ENCODE data around the gene VEGFB.
A peak's percentile ranks its signal among the peaks of the same experiment; 100 is the strongest.

The VEGFB gene

DNA sequence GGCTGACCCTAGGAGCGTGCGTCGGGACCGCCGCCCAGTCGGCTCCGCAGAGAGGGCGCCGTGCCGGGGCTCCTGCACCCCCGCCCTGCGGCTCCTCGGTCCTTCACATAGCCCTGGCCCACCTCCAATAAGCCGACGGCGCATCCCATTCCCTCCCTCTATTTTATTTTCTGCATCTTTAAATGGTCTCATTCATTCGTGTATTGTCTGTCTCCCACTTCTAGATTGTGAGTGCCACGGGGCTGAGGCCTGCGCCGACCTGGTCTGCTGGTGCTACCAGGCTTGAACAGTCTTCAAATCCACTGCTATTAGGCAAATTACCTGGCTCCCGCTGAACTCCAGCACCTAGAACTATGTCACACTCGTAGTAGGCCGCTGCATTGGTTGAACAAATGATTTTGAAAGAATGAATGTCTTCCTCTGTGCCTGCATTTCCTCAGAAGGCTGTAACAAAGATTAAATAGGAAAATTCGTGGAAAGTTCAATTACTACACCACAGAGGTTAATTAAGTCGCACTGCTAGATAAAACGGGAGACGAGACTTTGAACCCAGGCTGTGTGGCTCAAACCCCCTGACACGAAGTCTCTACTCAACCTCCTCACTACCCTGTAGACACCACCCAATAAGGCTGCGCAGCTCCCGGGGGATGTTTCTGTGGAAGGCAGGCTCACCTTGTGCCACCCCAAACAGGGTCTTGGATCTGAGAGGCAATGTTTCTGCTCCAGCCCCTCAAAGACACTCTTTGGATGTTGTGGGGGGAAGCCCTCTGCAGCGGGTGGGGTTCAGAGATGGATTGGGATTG is 13.5 kb downstream of the VEGFB start:
- DNase-seq = no peak

DNA sequence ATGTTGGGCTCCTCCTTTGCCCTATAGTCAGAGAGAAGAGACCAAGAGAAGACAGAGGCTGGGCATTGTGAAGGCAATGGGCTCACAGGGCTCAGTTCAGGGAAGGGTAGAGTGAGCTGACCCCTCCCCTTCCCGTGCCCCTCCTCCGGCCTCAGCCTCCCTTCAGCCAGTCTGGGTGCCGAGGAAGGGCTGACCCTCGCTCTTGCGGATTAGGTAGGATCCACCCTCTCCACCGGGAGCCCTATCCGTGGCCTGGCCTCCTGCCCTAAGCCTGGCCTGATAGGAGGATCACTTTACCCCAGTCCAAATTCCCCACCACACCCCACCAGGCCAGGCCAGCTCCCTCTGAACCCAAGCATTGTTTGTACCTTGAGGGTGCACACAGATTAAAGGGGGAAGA is 14.2 kb downstream of the VEGFB start:
- no peak for DNase-seq

DNA sequence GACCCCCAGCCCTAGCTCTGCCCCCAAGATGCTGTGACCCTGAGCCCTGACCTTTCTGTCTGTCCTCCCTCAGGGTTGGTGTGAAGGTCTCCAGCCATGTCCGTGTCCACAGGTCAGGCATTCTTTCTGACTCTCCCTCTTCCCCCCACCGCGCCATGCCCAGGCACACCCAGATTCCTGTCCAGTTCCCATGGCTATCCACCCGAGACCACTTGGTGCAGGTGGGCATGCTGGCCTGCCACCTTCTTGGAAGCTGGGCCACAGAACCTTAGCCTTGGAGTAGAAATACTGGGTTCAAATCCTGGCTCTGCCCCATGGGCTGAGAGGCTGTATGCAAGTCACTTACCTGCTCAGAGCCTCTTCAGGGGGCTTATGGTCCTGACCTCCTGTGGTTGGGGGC is 14.7 kb downstream of the VEGFB start:
- no peak for DNase-seq

DNA sequence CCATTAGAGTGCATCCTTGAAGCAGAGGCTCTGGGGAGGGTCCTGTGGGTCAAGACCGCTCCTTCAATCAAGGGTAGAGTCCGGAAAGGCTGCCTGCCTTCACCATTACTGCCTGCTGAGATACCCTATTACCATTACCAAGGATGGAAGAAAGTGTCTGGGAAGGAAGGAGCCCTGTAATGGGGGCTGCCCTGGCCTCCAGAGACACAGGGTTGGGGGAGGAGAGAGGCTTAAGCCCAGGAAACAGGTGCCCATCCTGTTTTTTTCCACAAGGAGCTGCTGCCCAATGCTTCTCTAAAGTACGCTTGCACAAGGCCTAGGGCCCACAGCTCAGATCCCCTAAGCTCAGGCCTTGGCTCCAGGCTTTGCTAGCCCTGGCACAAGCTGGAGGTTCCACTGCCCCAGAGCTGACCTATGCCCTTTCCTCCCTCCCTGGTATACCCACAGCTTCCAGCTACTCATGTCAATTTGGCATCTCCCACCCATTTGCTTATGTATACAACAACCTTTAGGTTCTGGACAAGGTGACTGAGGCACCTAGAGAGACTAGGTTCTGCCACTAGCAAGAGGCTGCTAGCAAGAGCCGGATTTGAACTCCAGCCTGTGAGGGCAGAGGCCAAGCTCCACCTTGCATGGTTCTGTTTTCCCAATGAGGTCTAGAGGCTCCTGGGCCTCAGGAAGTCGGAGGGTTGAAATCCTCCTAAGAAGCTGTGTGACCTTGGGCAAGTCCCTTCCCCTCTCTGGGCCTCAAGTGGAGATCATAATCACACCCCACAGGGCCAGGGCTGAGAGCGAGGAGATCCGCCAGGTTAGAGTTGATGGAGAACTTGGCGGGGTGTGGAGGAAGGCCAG is 15.4 kb downstream of the VEGFB start:
- no peak for DNase-seq

GRCh38 chr11:64250415-64251015 is 16.1 kb downstream of the VEGFB start:
- DNase-seq = no peak

GRCh38 chr11:64251016-64251752 is 16.8 kb downstream of the VEGFB start, which contains the start of gene PLCB3:
Gene PLCB3 (plus strand): TSS chr11:64251530. CDS start chr11:64251650, 120 bp downstream.
- peak; percentile 65 for DNase-seq

GRCh38 chr11:64251753-64252002 is 17.3 kb downstream of the VEGFB start:
- no peak for DNase-seq

DNA sequence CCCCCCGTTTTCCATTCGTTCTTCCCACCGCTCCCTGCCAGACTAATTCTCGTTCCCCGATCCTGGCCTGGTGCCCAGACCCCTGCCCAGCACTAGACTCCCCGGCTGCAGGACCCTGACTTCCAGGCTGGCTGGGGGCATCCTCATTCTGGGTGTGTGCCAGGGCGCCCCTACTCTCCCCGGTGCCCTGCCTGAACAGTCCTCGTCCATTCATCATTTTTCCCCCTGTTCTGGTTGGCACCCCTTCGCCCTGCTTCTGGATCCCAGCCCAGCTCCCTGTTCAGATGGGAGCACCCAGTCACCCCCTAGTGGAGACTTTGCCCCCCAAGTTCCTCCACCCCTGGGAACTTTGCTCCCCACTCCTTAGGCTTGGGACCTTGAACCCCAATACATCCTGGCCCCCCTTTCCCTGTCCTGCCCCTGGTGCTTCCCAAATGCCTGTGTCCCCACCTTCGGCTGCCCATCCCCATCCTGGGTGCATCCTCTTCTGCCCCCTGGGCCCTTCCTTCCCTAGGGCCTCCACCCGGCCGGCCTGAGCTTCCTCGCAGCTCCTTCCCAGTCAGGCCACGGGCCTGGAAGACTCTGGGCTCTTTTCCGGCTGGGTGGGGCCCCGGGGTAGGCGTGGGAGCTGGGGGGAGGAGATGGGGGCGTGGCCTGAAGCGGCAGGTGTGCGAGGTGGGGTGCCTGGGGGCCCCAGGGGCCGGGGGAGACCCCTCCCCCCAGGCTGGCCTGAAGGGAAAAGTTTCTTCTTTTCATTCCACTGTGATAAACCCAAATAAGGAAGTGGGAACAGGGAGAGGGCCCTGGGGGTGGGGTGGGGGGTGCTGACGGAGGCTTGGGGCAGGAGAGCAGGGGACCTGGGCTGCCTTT is 17.9 kb downstream of the VEGFB start:
- peak; percentile 20 for DNase-seq

- DNase-seq = no peak
Measured at GRCh38 chr11:64253043-64253442, 18.7 kb downstream of the VEGFB start.

DNA sequence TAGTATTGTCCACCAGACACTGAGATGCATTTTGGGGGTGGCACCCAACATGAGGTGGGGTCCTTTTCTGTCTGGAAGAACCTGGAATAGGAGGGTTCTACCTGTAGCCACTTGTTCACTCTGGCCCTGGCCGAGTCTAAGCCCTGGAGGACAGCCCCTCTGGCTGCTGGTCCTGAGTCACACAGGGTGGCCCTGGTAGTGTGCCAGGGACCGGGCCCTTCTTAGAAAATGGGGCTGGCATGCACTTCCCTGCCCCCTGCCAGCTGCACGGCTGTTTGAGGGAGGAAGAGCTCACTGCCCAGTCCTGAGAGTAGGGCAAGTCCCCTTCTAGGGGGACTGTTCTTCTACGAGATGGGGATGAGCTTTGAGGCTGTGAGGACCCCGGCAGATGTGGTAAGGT is 19.1 kb downstream of the VEGFB start:
- no peak for DNase-seq

DNA sequence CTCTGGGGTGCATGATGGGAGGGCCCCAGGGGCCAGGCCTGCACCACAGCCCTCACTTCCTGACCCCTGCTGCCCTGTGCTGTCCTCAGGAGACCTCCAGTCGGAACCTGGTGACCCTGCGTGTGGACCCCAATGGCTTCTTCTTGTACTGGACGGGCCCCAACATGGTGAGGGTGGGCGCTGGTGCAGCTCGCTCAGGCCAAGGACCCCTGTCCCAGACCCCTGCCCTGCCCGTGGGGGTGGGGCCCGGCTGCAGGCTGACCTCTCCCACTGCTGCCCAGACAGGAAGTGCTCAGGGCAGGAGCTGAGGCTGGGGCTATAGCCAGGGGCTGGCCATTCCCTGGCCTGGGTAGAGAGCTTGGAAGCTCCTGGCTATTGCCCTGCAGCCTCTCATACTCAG is 19.9 kb downstream of the VEGFB start:
- no peak for DNase-seq

DNA sequence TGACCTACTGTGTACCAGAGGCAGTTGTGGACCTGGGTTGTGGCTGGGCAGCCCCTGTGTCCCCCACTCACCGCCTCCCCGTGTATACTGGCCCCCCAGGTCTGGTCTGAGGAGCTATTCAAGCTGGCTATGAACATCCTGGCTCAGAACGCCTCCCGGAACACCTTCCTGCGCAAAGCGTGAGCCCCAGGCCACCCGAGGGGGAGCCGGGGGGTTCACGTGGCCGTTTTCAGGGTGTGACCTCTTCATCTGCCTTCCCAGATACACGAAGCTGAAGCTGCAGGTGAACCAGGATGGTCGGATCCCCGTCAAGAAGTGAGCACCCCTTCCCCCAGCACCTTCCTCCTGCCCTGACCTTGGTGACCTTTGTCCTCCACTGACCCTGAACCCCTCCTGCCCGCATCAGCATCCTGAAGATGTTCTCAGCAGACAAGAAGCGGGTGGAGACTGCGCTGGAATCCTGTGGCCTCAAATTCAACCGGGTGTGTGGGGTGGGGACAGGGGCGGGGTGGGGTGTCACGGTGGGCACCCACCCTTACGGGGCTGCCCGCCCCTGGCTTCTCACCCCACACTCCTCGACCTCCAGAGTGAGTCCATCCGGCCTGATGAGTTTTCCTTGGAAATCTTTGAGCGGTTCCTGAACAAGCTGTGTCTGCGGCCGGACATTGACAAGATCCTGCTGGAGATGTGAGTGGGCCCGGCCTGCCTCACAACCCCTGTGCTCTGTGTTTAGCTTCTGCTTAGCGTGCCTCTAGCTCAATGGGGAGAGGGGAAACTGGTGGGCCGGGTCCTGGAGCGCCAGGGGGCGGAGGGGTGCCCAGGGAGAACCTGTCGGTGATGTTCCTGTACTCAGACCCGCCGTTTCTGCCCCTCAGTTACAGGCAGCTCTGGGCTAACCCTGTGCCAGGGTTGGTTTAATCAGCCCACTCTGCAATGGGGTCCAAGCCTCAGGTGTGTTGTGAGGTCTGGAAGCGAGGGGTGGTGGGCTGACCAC is 21.0 kb downstream of the VEGFB start:
- no peak for DNase-seq

GRCh38 chr11:64256300-64256699 is 21.9 kb downstream of the VEGFB start:
- no peak for DNase-seq

GRCh38 chr11:64258356-64258755 is 24.0 kb downstream of the VEGFB start:
- DNase-seq = no peak

GRCh38 chr11:64258946-64259532 is 24.7 kb downstream of the VEGFB start:
- DNase-seq = no peak

- no peak for DNase-seq
Measured at GRCh38 chr11:64259533-64260067, 25.2 kb downstream of the VEGFB start.

GRCh38 chr11:64260147-64260708 is 25.8 kb downstream of the VEGFB start:
- no peak for DNase-seq

DNA sequence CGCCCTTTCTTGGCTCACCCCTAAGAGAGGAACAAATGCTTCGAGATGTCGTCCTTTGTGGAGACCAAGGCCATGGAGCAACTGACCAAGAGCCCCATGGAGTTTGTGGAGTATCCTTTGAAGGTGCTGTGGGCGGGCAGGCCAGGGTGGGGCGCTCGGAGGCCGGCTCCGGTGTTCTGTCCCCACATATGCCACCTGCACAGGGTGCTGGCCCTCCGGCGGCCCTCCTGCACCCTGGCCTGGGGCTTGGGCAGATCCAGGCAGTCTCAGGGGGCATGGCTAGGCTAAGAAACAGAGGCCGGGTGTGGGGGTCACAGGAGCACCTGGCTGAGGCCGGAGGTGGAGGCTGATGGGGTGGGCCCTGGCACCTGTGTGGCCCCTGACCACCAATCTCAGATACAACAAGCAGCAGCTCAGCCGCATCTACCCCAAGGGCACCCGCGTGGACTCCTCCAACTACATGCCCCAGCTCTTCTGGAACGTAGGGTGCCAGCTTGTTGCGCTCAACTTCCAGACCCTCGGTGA is 27.2 kb downstream of the VEGFB start:
- no peak for DNase-seq

DNA sequence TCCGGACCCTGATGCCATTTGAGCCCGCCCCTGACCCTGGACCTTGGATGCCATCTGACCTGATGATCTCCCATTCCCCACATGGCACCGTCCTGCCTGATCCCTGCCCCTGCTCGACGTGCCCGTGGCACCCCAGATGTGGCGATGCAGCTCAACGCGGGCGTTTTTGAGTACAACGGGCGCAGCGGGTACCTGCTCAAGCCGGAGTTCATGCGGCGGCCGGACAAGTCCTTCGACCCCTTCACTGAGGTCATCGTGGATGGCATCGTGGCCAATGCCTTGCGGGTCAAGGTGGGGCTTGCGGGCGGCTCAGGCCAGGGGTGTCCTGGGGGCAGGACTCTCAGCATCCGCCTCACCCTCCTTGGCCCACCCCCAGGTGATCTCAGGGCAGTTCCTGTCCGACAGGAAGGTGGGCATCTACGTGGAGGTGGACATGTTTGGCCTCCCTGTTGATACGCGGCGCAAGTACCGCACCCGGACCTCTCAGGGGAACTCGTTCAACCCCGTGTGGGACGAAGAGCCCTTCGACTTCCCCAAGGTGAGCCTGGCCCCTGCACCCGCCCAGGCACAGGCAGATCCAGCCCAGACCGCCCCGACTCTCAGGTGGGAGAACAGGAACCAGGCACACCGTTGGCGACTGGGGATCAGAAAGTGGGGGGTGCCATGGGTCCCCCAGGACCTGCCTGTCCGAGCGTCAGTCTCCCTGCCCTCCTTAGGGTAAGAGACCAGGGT is 28.1 kb downstream of the VEGFB start:
- no peak for DNase-seq
